Limb (tissue), 2 donors: Measurements from ENCODE around the gene AGAP5.

ENCODE experiments used
- DNase-seq, 2 donors: peaks; one replicate each; pipeline ENCODE4 v3.0.0-alpha.2; 2016; ENCODE audit errors: extremely low spot score in 2 of 2

Gene AGAP5

DNA sequence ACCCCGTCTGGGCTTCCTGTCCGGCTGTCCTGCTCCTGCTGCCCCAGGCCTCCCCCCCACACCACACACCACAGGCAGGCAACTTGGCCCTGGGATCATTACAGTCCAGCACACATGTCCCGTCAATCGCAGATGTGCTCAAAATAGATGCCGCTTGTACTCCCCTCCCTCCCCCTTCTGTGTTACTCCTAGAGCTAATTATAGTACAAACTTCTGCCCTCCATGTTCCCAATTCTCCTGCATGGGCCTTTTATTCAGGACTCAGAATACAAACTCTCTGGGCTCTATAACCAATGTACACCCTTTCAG lies 42.0 kb downstream of the AGAP5 start, which contains the start of gene SYNPO2L:
SYNPO2L (minus strand) TSS at position 40 of the 309 bp plus-strand sequence. CDS start 107 bp downstream, outside the sequence.
- DNase-seq = peak in 1 of 2 donors; percentile 26

DNA sequence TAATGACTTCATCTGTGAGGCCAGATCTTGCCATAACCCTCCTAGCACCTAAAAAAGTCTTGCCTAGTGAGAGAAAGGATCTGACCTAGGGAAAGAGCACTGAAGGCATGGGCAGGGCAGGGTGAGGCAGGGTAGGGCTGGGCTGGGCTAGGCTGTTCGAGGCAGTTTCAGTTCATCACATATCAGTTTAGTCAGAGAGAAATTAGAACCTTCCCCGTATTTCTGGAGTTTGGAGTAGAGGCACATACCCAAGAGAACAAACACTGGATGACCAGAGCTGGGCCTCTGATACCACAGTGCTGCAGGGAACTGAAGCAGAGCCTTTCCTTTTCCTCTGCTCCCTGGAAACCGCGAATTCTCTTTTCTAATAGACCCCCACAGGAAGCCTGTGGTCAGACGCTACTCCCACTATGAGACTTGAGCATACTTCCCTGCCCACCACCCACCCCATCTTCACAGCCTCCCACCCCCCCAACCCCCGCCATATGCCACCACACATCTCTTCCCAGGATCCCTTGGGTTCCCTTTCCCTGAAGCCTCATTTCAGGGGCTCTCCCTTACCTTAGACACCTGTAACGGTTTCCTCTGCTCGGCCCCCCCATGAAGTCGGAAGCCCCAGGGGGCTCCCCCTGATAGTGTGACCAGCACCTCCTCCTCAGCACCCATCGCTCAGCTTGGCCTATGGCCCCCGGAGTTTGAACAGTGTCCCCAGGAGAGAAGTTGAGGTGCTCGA lies 42.5 kb downstream of the AGAP5 start:
- no peak for DNase-seq

DNA sequence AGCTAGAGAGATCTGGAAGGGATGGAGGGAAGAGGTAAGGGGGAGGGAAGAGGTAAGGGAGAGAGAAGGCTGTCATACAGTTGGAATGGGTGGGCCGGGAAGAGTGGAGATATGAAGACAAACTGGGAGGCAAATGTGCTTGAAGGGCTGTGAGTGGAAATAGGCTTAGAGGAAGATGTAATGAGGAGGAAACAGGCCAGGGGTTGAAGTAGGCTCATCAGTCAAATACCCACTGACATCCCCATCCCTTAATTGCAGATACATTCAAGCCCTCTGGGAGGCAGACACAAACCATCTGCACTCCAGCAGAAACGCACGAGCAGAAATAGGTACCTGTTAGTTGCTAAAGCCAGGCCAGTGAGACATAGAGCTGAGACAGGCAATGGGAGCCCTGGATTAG lies 44.2 kb downstream of the AGAP5 start:
- DNase-seq = no peak

DNA sequence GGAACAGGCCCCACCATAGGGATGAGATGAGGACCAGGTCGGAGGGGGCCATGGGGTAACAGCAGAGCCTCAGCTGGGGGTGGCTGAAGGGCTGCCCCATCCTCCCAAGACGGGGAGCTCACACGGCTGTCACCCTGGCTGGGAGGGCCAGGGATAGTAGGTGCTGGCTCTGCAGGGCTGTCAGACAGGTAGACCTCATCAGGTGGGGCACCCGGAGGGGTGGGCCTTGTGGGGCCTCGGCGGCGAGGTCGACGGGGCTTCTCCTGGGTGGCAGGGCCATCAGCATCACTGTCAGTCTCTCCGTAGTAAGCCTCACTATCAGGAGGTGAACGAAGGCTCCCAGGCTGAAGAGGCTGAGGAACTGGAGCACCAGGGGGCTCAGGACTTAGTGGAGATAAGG lies 44.7 kb downstream of the AGAP5 start:
- DNase-seq = no peak

DNA sequence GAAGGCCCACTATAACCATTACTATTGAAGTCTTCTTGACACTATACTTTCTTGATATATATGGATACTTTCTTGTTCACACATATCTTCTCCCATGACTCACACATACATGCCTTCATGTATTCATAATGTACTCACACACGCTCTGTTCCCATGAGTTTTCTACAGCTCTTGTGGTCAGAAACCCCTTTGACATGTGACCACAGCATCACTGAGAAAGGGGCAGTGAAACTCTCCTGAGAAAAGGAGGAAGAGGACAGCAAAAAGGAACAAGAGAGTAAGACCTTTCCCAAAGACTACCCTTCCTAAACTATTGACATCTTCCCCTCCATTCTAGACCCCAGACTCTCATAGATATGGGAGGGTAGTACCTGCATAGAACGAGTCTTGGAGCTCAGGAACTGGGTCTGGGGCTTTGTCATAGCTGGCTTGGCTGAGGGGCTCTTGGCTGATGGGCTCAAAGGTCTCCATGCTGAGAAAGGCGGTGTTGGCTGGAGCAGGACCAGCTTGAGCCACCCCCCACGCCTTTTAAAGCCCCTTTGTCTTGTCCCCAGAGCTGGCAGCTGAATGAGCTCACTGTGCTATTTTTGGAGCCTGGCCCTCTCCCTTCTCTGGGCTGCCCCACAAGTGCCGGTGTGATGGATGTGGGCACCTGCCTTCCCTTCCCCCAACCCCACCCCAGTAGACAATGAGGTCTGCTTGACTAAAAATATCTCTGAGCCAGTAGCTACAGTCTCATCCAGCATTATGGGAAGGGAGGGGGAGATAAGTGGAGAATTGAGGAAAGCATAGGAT lies 47.2 kb downstream of the AGAP5 start:
- DNase-seq = peak; percentile 39 to 62

DNA sequence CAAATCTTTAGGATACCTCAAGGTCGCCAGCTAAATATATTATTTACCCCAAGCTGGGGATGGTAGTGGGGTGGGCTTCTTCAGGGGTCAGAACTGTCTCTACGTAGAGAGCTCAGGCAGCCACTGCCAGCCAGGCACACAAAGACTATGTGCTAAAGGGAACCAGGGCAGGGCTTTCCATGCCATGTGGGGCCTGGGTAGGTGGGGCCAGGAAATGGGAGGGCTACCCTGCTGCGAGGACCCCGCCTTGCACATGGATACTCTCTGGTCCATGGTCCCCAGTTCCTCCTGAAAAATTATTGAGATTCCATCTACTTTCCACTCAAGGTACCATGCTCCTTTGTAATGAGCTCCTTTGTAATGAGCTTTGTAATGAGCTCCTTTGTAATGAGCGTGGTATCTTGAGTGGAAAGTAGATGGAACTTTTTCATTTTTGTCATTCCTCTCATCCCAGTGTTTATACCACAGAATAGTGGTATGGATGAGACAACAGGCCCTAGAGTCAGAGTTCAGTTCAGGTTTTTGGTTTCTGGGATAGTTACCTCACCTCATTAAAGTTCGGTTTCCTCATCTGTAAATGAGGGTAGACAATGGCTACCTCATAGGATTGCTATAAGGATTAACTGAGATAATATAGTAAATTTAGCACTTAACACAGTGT lies 47.9 kb downstream of the AGAP5 start:
- DNase-seq = no peak

DNA sequence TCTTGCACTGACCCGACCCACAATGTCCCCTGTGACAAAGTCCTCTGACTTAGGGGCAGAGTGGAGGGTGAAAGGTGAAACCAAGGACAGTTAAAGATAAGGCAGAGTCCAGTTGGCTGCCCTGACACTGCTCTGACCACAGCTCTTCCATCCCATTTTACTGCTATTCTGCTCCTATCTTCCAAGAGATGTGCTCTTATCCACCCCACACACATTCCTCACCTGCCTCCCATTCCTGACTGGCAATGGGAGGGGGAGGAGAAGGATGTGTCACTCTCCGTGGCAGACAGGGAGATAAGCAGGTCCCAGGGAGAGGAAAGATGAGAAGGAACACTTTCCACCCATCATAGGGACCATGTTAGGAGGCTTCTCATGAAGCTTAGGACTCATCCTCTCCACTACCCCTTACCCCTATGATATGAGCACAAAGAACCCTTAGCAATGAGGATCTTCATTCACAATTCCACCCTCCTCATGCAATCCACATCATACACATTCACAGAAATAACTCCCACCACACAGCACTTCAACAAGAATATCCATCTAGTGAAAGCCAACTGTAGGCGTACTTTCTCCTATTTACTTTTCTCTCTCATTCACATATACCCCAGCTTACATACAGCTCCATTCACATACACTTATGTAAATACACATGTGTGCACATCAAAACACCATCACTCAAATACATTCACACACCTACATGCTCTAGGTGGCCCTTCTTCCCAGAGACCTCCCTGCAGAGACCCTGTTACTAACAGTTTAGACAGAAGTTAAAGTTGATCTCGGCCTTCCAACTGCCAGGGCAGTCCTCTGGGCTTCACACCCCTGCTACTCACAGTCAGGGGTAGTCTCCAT lies 48.7 kb downstream of the AGAP5 start:
- no peak for DNase-seq

DNA sequence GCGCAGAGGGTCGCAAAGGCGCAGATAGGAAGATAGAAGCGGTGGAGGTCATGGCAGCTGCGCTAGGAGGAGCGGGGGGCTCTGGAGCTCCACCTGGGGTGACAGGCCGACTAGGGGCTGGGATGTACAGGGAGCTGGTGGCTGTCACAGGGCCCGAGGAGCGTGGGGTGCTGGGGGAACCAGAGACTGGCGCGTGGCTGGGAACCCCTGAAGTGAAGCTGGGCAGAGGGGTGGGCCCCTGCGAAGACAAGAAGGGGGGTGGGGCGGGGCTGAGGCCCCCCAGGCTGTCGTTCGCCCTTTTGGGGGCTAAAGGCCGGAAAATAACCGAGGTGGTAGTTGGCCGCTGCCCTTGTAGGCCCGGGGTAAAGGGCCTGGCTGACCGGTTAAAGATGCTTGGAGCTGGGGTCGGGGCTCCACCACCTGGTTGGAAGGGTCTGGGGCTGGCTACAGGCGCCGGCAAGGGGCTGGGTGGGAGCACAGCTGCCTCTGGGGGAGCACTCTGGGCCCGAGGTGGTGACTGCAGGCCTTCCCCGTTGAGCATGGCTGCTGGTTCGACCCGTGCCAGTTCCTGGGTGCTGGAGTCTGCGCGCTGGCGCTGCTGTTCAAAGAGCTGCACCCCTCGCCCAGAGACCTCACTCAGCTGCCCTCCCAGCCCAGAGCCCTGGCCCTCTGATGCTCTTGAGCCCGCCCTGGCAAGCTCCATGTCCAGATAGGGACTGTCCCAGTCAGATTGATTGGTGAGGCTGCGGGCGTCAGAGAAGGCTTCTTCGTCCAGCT lies 49.8 kb downstream of the AGAP5 start:
- no peak for DNase-seq

DNA sequence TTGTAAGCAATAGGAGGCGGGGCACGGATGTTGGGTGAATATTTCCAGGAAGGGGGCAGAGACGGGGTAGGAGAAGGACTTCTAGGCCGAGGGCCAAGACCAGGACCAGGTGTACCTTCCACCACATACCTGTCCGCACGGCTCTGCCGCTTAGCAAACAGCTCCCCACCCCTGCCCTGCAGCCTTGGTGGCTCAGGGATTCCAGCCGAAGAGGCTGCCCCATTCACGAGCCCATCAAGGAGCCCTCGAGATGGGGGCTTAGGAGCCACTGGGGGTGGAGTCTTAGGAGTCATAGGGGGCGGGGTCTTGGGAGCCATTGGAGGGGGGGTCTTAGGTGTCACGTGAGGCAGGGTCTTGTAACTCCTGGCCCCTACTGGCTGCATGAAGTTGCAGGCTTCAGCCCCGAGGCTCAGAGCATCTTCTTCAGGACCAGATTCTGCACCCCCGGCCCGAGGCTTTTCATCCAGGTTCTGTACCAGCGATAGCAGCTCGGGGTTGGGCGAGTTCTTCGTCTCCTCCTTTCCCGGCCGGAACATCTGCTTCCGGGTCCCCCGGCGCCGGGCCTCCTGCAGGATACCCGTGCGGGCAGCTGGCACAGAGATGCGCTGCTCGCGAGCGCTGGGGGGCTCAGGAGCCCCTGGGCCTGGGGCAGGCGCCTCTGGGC lies 50.6 kb downstream of the AGAP5 start:
- peak; percentile 84 for DNase-seq

DNA sequence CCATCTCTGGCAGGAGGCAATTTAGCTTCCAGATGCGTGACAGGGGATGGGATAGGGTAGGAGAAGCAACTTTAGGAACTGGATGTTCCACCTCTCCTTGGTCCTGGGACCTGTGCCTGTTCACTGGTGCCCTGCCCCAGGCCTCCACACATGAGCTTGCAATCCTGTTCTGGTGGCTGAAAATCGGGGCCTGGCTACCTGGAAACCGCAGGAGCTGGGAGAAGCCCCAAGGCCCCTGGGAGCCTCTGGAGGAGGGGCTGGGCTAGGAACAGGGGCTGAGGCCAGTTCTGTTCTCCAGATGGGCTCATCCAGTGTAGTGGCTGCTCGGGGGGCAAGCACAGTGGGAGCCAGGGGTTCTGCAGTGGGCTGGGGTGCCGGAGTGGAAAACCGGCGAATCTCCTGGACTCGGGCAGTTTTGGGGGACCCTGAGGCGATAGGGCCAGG lies 51.3 kb downstream of the AGAP5 start:
- no peak for DNase-seq

DNA sequence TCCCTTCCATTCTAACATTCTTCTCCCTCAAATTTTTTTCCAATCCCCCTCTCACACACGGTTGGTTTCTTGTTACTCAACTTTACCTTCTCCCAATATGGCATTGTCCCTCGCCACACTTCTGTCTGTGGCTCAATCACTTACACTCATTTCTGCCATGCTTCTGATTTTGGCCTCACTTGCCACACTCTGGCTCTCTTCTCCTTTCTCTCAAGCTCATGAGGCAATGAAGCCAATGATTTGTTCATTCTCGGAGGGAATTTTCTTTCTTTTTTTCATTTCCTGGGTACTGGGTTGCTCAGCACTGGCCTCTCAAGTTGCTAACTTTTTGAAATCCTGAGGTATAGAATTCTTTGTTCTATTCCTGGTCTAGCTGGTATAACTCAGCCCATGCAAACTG lies 52.7 kb downstream of the AGAP5 start:
- DNase-seq = no peak

DNA sequence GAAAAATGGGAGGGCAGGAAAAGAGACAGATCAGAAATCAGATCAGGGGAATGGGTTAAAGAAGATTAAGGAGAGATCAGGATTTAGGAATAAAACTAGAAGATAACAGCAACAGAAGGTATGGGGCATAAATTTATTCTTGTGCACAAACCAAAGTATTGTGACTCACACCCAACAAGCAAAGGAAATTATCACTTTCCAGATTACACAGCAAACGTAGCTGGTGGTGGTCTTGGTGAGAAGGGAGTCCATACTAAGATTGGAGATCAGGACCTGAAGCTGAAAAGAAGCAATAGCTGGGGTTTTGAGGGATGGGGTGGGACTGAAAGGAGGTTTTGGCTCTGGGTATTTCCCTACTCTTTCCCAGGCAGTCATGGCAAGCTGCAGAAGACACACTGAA lies 53.1 kb downstream of the AGAP5 start:
- DNase-seq = no peak

DNA sequence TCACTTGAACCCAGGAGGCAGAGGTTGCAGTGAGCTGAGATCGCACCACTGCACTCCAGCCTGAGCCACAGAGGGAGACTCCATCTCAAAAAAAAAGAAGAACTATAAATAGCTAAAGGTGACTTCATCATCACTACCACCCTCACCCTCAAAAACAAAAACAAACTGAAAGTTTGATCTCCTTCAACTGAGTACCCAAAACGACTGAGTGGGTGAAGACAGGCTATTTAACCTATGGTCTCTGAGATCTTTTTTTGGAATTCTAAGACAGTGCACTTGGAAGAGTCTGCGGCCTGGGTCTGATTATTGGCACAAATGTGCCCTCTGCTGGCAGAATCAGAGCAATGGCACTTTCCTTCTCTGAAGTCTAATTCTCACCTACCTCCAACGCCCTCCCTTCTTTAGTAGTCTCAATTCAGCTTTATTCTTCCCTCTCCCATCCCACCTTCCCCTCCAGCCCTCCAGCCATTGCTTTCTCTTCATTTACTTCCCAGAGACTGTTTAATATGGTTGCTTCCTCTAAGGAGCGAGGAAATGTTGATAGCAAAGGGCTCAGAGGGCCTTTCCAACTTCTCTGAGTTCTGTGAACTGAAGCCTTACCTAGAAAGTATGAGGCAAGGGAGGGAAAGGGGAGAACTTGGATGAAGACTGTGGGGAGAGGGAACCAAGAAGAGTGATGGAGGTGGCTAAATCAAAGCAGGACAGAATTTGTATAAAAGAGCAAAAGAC lies 53.7 kb downstream of the AGAP5 start:
- DNase-seq = peak; percentile 70 to 82

DNA sequence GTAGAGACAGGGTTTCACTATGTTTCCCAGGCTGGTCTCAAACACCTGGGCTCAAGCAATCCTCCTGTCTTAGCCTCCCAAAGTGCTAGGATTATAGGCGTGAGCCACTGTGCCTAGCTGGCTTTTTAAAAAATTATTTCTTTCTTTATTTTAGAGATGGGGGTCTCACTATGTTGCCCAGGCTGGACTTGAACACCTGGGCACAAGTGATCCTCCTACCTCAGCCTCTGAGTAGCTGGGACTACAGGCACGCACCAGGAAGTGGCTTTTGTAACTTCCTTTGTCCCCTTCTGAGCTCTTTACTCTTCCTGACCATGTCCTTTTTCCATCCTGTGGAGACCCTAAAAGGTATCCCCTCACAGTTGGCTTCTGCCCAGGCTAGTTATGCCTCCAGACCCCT lies 54.5 kb downstream of the AGAP5 start:
- DNase-seq = no peak

DNA sequence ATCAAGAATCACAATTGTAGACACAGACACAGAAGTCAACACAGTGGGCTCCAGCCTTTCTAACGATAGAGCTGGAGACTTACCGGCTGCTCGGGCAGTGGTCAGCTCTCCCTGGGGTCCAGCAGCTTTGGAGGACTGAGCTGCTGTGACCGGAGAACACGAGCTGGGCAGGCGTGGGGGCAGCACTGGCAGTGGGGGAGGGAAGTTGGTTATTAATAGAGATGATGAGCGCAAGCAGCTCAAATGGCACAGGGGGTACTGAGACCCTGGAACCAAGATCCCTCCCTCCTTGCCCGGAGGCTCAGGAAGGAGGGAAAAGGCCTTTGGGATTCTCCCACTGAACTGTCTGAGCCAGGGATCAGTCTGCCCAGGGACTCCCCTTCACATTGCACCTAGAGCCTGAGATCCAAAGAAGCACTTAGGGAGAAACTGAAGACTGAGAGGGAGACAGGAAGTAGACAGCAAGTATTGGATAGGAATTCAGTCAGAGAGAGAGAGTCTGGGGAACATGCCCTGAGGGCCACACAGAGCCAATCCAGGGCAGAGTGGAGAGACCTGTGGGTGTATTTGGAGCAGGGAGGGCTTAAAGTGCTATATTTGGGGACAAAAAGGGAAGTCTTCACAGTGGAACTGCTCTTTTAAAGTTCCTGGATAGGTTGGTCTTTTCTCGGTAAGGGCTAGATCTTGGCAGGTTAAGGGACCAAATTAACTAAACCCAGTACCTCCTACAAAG lies 56.4 kb downstream of the AGAP5 start, which contains the start of gene MYOZ1:
MYOZ1 (minus strand) TSS at position 147 of the 733 bp plus-strand sequence. CDS start 1,457 bp downstream, outside the sequence.
- no peak for DNase-seq

DNA sequence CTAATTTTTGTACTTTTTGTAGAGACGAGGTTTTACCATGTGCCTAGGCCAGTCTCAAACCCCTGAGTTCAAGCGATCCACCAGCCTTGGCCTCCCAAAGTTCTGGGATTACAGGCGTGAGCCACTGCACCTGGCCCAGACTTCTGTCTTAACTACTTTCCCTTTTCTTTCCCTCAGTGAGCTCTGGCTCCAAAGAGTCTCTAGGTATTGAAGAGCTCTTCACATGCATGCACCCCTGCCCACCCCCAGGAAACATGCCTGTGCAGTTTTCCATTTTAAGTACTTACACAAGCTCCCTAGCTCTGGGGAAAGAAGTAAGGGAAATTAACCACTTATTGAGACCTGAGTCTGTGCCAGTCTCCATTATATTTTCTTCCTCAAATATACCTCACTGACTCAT lies 58.6 kb downstream of the AGAP5 start:
- DNase-seq = no peak

DNA sequence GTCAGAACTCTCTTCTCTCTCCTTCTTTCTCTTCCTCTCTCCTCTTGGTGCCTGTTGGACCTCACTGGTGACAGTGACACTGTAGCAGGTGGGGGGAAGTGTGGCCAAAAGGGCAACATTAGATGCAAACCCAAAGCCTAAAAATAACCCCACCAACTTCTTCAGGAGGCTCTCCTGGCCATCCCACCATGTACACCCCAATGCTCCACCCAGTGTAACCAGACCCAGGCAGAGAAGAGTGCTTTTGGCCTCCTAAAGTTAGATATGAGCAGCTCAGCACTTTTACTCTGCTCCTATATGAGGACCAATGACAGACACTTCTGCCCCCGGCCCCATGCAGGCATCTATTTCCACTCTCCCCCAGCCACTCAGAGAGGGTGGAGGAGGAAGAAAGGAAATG lies 62.1 kb downstream of the AGAP5 start:
- DNase-seq = no peak

DNA sequence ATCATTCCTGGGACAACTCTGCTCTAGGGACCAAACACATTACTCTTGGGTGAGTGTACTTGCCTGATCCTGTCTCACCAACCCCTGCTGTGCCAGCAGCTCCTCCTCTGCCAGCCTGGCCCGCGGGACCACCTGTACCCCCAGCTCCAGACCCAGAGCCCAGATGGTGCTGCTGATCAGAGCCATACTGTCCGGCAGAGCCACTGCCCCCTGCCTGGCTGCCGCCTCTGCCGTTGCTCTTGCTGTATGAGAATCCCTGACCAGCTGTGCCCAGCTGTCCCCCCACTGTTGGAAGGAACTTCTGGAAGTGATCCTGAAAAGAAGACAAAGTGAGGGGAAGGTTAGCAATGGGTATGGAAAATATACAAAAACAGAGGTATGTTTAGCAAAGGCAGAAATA lies 63.5 kb downstream of the AGAP5 start:
- DNase-seq = no peak

DNA sequence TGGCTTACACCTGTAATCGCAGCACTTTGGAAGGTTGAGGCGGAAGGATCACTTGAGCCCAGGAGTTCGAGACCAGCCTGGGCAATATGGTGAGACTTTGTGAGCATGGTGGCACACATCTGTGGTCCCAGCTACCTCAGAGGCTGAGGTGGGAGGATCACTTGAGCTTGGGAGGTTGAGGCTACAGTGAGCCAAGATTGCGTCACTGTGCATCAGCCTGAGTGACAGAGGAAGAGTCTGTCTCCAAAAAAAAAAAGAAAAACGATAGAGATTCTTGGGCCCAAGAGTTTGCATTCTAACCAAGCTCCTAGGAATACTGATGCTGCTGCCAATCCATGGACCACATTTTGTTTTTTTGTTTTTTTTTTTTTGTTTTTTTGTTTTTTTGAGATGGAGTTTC lies 68.7 kb downstream of the AGAP5 start:
- no peak for DNase-seq
